Measurements from ENCODE around the gene REM2.

Gene REM2

DNA sequence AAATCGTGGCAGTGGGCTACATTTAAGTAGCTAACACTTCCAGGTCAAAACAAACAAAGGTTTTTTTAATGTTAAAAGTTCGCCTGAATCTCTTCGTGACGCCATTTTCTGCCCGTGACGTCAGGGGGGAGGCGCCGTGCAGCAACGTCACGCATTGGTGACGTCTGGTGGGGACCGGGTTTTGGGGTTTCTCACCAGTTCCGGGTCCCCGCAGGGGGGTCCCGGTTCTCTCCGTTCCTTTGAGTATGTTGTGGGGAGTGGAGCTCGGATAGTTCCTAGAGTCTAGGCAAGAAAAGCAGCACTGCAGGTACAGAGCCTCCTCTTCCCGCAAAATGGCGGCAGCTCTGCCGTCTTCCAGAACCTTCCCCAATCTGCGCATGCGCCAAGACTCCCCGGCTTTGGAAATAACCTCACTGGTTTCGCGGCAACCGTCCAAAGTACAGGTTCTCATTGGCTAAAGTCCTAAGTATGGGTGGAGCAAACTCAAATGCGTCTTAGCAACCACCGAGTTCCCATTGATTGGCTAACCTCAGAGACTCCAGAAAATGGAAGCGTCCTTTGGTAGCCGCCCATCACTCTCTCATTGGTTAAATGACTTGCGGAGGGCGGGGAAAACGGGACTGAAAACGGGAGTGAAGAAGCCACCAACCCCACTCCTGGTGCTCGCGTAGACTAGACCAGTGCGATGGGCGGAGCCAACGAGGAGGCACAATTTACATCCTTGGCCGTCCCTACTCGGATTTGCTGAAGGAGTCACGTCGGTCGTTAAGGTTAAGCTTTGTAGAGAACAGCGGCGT lies 36.0 kb downstream of the REM2 start, which contains the start of gene RBM23:
TSS of gene RBM23 (minus strand) at position 346 of the 797 bp plus-strand sequence.
- Histone ChIP-seq H3K4me1 (ENCODE audit: control insufficient read depth in 1 of 2, insufficient read depth in 1 of 2, low read depth in 1 of 2, low read length in 1 of 2) (peaks cover 53 to 54% of the 10 kb centered on the region in 2 experiments), H3K9me3 (no peaks in the 10 kb centered on the region), H3K36me3 (peaks cover 2% of the 10 kb centered on the region), H3K27ac (peak within 1 kb of the TSS; percentile 97), H3K27me3 (no peaks in the 10 kb centered on the region), H3K4me3 (ENCODE audit: low read depth in 1 of 2, low read length in 1 of 2) (peak within 1 kb of the TSS; percentile 65 to 73)
- TF ChIP-seq, protein P1, sequence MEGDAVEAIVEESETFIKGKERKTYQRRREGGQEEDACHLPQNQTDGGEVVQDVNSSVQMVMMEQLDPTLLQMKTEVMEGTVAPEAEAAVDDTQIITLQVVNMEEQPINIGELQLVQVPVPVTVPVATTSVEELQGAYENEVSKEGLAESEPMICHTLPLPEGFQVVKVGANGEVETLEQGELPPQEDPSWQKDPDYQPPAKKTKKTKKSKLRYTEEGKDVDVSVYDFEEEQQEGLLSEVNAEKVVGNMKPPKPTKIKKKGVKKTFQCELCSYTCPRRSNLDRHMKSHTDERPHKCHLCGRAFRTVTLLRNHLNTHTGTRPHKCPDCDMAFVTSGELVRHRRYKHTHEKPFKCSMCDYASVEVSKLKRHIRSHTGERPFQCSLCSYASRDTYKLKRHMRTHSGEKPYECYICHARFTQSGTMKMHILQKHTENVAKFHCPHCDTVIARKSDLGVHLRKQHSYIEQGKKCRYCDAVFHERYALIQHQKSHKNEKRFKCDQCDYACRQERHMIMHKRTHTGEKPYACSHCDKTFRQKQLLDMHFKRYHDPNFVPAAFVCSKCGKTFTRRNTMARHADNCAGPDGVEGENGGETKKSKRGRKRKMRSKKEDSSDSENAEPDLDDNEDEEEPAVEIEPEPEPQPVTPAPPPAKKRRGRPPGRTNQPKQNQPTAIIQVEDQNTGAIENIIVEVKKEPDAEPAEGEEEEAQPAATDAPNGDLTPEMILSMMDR (IDR thresholded peaks at IDR 0.05) = peak; percentile 20

DNA sequence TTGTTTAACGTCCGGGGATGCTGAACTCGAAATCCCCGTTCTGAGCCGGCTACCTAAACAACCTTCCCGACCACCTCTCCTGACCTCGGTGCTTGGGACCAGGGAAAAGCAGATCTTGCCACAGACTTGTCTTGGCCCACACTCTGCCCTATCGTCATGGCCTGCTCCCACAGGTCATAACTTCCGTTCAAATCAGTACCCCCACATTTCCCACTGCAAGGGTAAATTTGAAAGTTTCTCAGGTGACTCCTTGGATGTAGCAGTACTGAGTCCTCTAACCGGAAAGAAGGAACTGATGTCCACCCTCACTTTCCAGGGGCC lies 36.5 kb downstream of the REM2 start:
- no peaks in the 10 kb centered on the region for H3K9me3 ChIP-seq
- peak overlapping the region; percentile 65 to 73 for H3K4me3 ChIP-seq (ENCODE audit: low read depth in 1 of 2, low read length in 1 of 2)
- no peaks in the 10 kb centered on the region for H3K27me3 ChIP-seq
- peak overlapping the region; percentile 97 for H3K27ac ChIP-seq
- TF ChIP-seq, protein P1 (IDR thresholded peaks at IDR 0.05) = no peak
- peaks cover 8% of the 10 kb centered on the region for H3K36me3 ChIP-seq
- H3K4me1 ChIP-seq (ENCODE audit: control insufficient read depth in 1 of 2, insufficient read depth in 1 of 2, low read depth in 1 of 2, low read length in 1 of 2) = peaks cover 48% of the 10 kb centered on the region in 2 experiments

DNA sequence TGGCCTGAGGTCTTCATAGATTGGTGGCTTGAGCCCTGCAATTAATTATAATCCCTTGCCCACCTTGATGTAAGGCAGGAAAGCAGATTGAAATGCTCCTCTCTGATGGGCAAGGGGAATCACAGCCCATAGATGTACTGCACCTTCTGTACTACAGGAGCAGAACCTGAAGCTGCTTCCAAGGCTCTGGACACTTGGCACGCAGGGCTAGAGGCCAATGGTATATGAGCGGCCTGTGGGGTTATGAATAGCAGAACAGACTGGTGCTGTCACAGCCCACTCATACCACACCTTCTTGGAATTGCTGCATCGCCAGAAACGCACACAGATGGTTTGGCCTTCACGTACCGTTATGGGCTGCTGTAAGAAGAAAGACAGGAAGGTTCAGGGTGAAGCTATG lies 37.7 kb downstream of the REM2 start:
- TF ChIP-seq, protein P1 (IDR thresholded peaks at IDR 0.05) = no peak
- Histone ChIP-seq H3K27me3 (no peaks in the 10 kb centered on the region), H3K4me3 (ENCODE audit: low read depth in 1 of 2, low read length in 1 of 2) (no peak overlapping the region), H3K27ac (peak overlapping the region; percentile 97), H3K36me3 (peaks cover 11% of the 10 kb centered on the region), H3K9me3 (no peaks in the 10 kb centered on the region), H3K4me1 (ENCODE audit: control insufficient read depth in 1 of 2, insufficient read depth in 1 of 2, low read depth in 1 of 2, low read length in 1 of 2) (peaks cover 37 to 38% of the 10 kb centered on the region in 2 experiments)

DNA sequence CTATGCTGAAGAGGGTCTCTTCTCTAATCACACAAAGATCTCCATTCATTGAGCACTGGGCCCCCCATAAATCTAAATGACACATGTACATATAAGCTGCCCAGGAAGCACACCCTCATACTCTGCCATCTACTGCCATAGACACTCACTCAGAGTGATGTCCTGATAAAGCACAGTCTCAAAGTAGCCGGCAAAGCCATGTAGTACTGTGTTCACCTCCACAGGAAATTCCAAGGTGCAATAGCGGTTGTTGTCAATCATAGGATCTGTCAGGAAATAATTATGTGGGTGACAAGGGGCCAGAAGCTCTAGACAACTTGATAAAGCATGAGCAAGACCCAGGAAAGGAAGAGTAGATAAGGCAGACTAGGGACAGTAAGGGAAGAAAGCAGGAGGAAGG lies 39.3 kb downstream of the REM2 start:
- Histone ChIP-seq H3K4me1 (ENCODE audit: control insufficient read depth in 1 of 2, insufficient read depth in 1 of 2, low read depth in 1 of 2, low read length in 1 of 2) (peaks cover 35 to 38% of the 10 kb centered on the region in 2 experiments), H3K27ac (peak overlapping the region; percentile 51), H3K9me3 (no peaks in the 10 kb centered on the region), H3K36me3 (peaks cover 11% of the 10 kb centered on the region), H3K27me3 (no peaks in the 10 kb centered on the region), H3K4me3 (ENCODE audit: low read depth in 1 of 2, low read length in 1 of 2) (no peak overlapping the region)
- TF ChIP-seq, protein P1 (IDR thresholded peaks at IDR 0.05) = no peak

DNA sequence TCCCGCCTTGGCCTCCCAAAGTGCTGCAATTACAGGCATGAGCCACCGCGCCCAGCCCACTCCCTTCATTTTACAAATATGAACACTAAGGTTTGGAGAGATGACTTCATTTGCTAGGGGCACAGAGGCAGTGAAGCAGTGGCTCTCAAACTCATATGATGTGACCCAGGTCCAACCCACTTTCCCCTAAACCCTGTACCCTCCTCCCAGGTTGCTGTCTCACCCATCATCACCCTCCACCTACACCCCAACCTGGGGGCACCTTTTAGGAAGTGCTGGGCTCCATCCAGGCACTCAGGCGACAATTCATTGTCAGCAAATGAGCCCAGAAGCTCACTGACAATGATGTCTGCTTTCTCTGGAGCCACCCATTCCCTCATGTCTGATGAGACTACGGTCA lies 40.7 kb downstream of the REM2 start:
- no peaks in the 10 kb centered on the region for H3K27me3 ChIP-seq
- TF ChIP-seq, protein P1 (IDR thresholded peaks at IDR 0.05) = no peak
- H3K36me3 ChIP-seq = peaks cover 11% of the 10 kb centered on the region
- H3K4me1 ChIP-seq (ENCODE audit: control insufficient read depth in 1 of 2, insufficient read depth in 1 of 2, low read depth in 1 of 2, low read length in 1 of 2) = peaks cover 32 to 40% of the 10 kb centered on the region in 2 experiments
- no peak overlapping the region for H3K4me3 ChIP-seq (ENCODE audit: low read depth in 1 of 2, low read length in 1 of 2)
- H3K27ac ChIP-seq = no peak overlapping the region
- no peaks in the 10 kb centered on the region for H3K9me3 ChIP-seq
